ENCODE measurements around the gene MYH11. TPM values are rescaled to one million over a fixed set of nuclear protein-coding genes. Genes with fewer than 3 reads are reported as not detected.
"Not testable (repeated sequence)": the region's sequence is repeated elsewhere in the genome, so short reads cannot be mapped to it uniquely, and the experiment has no call there.

The MYH11 gene
- total RNA-seq, 1 donor from 2014 or later, result 694 TPM

- Histone ChIP-seq H3K36me3 (peaks cover 18 to 34% of the 10 kb centered on the region in 2 donors), H3K9me3 (no peaks in the 10 kb centered on the region), H3K27ac (peak overlapping the region; percentile 78 to 92), H3K4me1 (peaks cover 6 to 9% of the 10 kb centered on the region in 2 donors), H3K4me3 (peak overlapping the region; percentile 31 to 33), H3K27me3 (no peaks in the 10 kb centered on the region)
- intact Hi-C loops (cut with DNase I), result loop anchor here (2.0 kb wide), 2 partner anchors 22 to 30 kb away; partner anchors contain the start of genes MARF1 and NDE1
- DNase-seq (ENCODE audit: low spot score in 2 of 2), result peak; percentile 91 to 97
- TF ChIP-seq CTCF (IDR thresholded peaks at IDR 0.05), result no peak
Measured at GRCh38 chr16:15672514-15673167, 184.2 kb downstream of the MYH11 start.

DNA sequence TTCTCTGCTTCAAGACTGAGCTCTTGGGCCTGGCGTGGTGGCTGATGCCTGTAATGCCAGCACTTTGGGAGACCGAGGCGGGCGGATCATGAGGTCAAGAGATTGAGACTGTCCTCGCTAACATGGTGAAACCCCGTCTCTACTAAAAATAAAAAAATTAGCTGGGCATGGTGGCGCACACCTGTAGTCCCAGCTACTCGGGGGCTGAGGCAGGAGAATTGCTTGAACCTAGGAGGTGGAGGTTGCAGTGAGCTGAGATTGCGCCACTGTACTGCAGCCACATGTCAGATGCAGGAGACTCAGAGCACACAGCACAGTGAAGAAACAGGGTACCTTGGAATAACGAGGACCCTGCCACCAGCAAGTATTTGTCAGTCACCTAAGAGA is 184.7 kb downstream of the MYH11 start:
- intact Hi-C loops (cut with DNase I), result loop anchor here (2.0 kb wide), 2 partner anchors 21 to 29 kb away; partner anchors contain the start of genes MARF1 and NDE1
- DNase-seq (ENCODE audit: low spot score in 2 of 2); H3K4me1 ChIP-seq; H3K9me3 ChIP-seq; H3K27me3 ChIP-seq: not testable (repeated sequence)
- Histone ChIP-seq H3K4me3 (peak overlapping the region in 1 of 2 donors; percentile 12), H3K36me3 (peaks cover 24 to 35% of the 10 kb centered on the region in 2 donors), H3K27ac (peak overlapping the region; percentile 78 to 92)

GRCh38 chr16:15671530-15672117 is 185.2 kb downstream of the MYH11 start:
- TF ChIP-seq CTCF (IDR thresholded peaks at IDR 0.05), result no peak
- Histone ChIP-seq H3K9me3 (no peaks in the 10 kb centered on the region), H3K4me3 (no peak overlapping the region), H3K36me3 (peaks cover 28 to 38% of the 10 kb centered on the region in 2 donors), H3K27ac (peak overlapping the region; percentile 78 to 92), H3K4me1 (peaks cover 6 to 9% of the 10 kb centered on the region in 2 donors), H3K27me3 (no peaks in the 10 kb centered on the region)
- DNase-seq (ENCODE audit: low spot score in 2 of 2), result no peak
- intact Hi-C loops (cut with DNase I), result loop anchor here (2.0 kb wide), 2 partner anchors 21 to 29 kb away; partner anchors contain the start of genes MARF1 and NDE1

- no peaks in the 10 kb centered on the region for H3K9me3 ChIP-seq
- H3K27me3 ChIP-seq, result no peaks in the 10 kb centered on the region
- DNase-seq (ENCODE audit: low spot score in 2 of 2), result no peak
- intact Hi-C loops (cut with DNase I), result no loop called here
- peaks cover 0 to 5% of the 10 kb centered on the region in 2 donors for H3K4me1 ChIP-seq
- TF ChIP-seq CTCF (IDR thresholded peaks at IDR 0.05), result no peak
- H3K27ac ChIP-seq, result no peak overlapping the region
- H3K4me3 ChIP-seq, result no peak overlapping the region
- peaks cover 37 to 58% of the 10 kb centered on the region in 2 donors for H3K36me3 ChIP-seq
Measured at GRCh38 chr16:15667091-15667742, 189.6 kb downstream of the MYH11 start.

DNA sequence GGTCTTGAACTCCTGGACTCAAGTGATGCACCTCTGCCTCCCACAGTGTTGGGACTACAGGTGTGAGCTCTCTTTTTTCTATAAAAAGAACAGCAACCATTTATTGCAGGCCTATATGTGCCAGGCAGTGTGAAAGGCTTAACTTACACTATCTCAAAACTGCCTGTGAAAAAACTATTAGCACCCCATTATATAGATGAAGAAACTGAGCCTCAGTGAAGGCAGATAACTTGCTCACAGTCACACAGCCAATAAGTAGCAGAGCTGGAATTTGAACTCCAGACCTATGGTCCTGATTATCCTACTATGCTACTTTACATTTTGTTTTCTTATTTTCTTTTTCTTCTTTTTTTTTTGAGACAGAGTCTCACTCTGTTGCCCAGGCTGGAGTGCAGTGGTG is 191.7 kb downstream of the MYH11 start:
- Histone ChIP-seq H3K27me3 (no peaks in the 10 kb centered on the region), H3K4me3 (no peak overlapping the region), H3K36me3 (peaks cover 37 to 49% of the 10 kb centered on the region in 2 donors), H3K27ac (no peak overlapping the region), H3K4me1 (no peaks in the 10 kb centered on the region), H3K9me3 (no peaks in the 10 kb centered on the region)
- intact Hi-C loops (cut with DNase I), result no loop called here
- TF ChIP-seq CTCF (IDR thresholded peaks at IDR 0.05), result no peak
- DNase-seq (ENCODE audit: low spot score in 2 of 2), result no peak

GRCh38 chr16:15660203-15660601 is 196.6 kb downstream of the MYH11 start:
- H3K27me3 ChIP-seq, result no peaks in the 10 kb centered on the region
- H3K27ac ChIP-seq, result no peak overlapping the region
- H3K4me1 ChIP-seq, result no peaks in the 10 kb centered on the region
- H3K4me3 ChIP-seq, result no peak overlapping the region
- no peak for DNase-seq (ENCODE audit: low spot score in 2 of 2)
- no peaks in the 10 kb centered on the region for H3K9me3 ChIP-seq
- intact Hi-C loops (cut with DNase I), result loop anchor here (5.0 kb wide), 1 partner anchor 267 kb away; no protein-coding TSS in a partner anchor
- peaks cover 0 to 6% of the 10 kb centered on the region in 2 donors for H3K36me3 ChIP-seq
- TF ChIP-seq CTCF (IDR thresholded peaks at IDR 0.05), result no peak
